HPDE6-E6E7 (cell line): ENCODE data around the gene ZNF691.
"Not testable (repeated sequence)": the region's sequence is repeated elsewhere in the genome, so short reads cannot be mapped to it uniquely, and the experiment has no call there.

Experiments
- DNase-seq: peaks from one replicate; pipeline ENCODE4 v3.0.0; 2011; ENCODE audit warnings: missing footprints; ENCODE audit errors: extremely low spot score

ZNF691 gene

DNA sequence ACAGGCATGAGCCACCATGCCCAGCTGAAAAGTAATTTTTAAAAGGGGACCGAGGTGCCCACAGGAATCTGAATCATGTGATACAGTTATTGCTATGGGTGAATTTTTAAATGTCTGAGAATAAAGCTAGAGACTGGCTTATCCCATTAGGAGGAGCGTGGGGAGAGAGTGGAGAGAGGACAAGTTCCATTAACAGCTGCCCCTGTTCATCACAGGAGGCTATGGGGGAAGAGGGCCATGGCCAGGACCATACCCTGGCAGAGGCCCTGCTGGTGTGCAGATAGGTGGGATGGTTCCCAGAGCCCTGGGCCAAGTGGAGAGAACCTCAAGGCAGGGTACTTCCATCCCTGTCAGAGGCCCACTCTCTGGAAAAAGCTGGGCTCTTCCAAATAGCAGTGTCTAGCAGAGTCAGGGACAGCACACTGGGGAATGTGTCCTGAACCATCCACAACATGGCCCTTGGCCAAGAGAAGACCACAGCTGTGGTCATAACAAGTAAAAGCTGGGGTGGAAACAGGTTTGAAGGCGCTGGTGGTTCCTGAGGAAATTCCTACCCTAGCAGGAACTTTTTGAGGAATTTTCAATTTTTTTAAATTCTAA, 13.7 kb upstream of the ZNF691 start:
- DNase-seq = no peak

DNA sequence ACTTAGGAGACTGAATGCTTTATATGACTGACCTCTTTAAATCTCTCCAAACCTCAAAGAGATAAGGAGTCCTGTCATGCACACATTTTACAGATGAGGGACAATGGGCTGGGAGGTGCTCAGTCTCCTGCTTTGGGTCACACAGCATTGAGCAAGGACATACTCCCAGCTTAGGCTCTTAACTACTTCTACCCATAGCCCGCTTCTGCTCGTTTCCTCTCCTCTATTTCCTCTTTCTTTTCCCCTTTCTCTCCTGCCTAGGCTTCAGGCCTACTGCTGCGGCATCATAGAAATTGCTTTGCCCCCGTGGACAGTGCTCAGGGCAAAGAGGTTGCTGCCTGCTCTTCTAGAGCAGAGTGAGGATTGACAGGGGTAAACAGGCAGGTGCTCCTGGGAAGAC, 12.4 kb upstream of the ZNF691 start:
- DNase-seq = no peak

DNA sequence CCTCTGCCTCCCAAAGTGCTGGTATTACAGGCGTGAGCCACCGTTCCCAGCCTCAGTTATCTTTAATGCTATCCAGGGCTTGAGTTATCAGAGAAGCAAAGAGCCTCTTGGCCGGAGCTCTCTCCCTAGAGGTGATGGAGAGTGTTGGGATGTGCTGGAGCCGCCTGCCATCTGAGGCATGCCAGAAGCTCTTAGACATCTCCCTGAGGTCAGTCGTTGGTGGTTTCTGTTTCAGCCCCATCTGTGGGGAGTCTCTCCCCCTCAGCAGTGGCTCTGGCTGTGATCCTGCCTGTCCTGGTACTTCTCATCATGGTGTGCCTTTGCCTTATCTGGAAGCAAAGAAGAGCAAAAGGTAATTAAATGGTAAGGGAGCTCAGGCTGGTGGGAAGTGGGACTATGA, 11.6 kb upstream of the ZNF691 start:
- DNase-seq = no peak

DNA sequence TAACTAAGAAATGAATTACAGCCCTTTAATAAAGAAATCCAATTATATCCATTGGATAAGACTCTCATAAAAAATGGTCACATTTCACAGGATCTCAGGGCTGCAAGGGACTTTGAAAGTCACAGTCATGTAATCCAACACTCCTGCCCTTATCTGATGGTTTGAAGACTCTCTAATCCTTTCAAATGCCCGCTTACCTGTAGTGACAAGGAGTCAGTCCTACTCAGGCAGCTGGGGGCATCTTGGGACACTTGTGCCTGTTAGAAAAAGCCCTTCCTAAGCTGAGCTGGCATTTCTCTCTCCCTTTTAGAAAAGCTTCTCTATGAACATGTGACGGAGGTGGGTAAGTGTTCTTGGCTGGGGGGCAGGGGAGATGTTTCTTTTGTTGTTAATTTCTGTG, 11.0 kb upstream of the ZNF691 start:
- no peak for DNase-seq

DNA sequence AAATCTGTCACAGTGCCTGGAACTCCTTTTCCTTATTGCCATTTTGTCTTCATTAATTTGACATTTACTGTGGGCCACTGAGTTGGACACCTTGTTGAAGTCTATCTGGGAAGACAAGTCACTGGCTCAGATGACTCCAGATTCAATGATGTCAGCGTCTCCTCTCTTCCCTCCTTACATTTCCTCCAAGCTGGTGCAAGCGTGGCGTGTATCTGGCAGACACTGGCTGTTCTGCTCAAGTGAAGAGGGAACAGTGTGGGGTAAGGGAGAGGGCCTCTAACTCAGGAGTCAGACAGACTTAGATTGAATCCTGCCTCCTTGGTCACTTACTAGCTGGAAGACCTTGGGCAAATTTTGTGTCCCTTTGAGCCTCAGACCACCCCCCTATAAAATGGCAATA, 8.7 kb upstream of the ZNF691 start:
- DNase-seq = no peak

DNA sequence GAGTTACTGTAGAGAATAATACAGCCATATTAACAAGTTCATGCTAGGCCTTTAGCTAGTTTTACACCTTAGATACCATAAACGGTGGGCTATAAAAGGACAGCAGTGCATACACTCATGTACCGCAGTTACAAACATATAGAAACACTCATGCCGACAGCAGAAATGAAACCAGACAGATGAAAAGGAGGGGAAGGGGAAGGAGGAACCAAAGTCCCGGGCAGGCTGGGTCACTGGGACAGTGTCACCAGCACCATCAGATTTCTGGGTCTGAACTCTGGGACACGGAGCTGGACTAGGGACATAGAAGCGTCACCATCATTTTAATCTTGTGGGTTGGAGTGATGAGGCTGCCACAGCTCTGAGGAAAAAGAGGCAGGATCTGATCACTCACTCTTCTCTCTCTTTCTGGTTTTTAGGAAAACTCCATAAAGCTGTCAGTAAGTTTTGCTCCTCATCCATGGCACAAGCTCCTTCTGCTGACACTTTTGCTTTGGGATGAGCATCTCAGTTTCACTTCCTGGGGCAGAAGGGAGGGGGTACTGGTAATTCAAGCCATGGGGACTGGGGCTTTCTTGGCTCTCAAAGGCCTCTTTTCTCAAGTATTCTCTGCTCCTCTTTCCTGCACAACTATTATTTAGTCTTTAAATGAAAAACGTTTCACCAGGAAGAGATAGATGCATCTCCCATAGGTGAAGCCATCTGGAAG, 7.8 kb upstream of the ZNF691 start:
- no peak for DNase-seq

DNA sequence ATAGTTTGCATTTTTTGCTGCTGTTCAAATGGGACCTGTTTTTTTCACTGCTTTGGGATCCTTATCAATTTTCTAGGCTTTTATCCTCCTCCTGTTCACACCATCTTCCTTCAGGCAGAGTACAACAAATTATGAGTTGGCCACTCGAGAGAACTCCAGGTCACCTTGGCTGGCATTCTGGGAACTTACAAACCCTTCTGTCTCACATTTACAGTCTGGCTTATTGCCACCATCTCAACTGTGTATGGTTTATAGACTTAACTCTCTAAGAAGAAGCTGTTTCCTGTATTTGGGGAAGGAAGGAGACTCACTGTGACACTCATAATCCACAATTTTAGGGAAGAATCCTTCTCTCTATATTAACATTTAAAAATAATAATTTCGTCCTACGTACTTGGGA, 5.4 kb upstream of the ZNF691 start:
- DNase-seq = no peak

DNA sequence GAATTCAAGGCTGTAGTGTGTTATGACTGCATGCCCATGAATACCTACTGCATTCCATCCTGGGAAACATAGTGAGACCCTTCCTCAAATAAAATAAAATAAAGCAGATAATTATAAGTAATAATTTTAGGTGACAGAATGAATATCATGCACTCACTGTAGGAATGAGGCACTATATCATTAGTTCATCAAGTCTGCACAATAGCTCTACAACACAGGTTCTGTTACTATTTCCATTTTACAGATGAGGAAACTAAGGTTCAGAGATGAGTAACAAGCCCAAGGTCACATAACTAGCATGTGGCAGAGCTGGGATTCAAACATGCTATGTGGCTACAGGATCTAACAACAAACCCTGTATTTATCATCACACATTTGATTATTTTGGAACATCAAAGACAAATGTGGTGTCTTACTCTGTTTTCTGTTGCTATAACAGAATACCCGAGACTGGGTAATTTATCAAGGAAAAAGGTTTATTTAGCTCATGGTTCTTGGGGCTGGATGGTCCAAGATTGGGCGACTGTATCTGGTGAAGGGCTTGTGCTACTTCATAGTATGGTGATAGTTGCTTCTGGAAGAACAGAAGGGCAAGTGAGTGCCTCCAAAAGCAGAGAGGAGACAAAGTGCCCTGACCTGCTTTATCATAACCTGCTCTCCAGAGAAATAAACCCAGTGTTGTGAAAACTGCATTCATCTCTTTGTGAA, 4.8 kb upstream of the ZNF691 start:
- no peak for DNase-seq

DNA sequence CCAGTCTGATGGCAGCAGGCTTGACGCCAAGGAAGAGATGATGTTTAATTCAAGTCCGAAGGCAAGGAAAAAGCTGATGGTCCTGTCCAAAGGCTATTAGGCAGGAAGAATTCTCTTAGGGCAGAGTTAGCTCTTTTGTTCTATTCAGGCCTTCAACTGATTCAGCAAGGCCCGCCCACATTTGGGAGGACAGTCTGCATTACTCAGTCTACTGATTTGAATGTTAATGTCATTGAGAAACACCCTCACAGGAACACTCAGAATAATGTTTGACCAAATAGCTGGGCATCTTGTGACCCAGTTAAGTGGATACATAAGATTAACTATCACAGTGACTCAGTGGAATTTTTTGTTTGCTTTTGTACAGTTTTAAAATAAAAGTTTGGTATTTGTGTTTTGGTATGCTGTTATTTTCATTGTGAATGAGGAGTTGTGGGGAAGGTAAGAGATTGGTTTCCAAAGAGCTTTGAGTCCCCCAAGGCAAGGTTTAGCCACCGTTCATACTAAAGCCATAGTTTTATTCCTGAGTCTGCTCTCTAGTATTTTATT, 1.7 kb upstream of the ZNF691 start:
- DNase-seq = no peak

DNA sequence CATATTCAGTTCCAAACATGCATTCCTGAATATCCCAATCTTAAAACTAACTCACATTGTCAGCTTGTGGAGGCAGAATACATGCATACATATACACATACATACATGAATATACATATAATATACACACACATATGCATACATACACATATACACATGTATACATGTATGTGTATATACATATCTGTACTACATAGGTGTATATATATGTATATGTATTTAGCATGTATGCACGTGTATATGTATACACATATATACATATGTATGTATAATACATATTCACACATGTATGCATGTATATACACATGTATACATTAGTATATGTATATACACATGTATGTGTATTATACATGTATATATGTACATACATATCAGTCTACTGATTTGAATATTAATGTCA, 1.2 kb upstream of the ZNF691 start:
- DNase-seq = no peak

DNA sequence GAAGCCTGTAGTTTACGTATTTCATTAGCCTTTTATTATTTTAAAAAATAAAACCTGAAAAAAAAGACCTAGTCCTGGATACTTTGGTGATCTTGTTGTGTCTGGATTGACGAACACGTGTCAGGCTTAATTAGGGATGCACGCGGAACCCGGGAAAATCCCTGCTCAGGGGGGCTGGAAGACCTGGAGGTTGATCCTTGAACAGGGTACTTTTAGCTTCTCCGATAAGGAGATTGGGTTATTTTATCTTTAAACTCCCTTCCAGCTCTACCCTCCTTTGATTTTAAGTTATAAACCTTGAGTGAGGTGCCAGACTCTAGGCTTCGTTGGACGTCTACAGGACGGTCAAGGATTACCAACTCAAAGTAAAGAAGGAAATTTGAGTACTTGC, 552 bp upstream of the ZNF691 start:
- DNase-seq = no peak

DNA sequence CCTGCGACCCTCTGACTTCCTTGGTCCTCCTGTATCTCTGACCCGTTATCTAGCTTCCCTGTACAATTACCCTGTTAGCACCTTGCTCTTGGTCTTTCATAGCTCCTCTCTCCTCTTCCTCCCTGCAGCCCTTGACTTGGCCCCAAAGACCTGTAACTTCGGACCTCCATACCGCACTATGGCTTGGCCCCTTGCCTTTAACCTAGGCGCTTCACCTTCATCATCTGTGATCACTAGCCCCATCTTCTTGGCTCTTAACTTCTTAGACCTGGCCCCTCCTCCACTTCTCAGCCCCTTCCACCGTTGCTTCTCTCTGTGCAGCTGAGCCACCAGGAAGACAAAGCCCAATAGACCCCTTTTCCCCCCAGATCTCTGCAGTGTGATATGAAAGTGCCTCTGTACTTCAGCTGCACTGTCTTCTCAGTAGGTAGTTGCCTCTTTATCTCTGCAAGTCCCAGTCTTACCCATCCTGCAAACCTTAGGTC, 740 bp downstream of the ZNF691 start:
- DNase-seq = no peak

DNA sequence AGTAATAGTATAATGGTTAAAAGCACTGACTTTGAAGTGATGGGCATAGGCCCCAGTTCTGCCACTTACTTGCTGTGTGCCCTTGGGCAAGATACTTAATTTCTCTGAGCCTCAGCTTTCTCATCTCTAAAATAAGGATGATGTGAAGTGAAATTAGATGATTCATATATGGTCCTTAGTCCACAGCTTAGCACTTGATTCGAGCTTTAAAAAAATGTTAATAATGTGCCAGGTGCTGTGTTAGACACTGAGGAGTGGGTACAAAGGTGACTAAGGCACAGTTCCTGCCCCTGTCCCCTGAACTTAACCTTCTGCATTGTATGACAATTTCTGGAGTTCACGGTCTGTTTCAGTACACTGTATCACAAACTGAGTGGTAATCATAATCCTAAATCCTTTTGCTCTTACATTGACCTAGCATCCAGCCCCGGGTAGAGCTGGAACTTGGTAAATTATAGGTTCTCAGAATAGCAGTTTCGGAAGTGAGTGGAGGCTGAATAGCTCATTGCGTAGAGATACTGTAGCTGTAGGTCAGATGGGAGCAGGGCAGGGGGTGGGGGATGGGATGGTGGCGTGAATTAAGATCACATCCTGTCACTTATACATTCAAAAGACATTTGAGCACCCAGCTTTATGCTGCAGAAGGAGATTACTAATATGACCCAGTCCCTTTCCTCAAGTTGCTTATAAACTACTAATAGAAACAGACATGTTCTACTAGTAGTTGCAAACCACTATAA, 1.5 kb downstream of the ZNF691 start:
- DNase-seq = no peak

DNA sequence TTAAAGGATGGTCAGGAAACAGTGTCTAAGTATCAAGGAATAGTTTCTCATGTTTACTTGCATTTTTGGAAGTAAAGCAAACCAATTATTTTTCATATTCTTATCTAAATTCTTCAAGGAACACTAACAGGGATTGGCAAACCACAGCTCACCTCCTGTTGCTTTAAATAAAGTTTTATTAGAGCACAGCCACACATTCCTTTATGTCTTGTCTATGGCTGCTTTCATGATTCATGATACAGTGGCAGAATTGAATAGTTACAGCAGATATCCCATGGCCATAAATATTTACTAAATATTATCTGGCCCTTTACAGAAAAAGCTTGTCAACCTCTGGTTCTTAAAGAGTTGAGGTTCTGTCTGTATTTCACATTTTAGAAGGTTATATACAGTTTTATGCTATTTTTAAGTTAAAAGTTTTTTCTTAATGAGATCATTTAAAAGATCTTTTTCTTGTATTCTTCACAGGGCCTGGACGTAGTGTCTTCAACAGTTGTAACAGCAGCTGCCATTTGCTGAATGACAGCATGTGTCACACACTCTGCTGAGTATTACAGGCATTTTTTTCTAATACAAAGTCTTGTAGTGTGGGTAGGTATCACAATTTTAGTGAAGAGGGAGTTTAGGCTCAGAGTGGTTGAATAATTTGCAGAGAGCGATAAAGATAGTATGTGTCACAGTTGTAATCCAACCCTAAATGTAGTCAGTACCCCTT, 2.6 kb downstream of the ZNF691 start:
- DNase-seq = no peak

DNA sequence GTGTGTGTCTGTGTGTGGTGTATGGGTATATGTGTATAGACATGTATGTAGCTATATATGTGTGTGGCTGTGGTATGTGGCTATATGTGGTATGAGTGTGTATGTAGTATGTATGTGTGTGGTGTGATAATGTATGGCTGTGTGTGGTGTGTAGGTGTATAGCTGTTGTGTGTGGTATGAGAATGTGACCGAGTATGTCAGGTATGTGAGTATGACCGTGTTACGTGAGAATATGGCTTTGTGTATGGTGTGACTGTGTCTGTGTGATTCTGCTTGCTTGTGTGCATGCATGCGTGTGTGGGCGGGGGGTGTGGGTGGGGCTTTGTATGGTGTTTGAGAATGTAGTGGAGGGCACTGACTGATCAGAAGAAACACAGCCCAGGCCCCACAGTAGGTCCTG, 3.5 kb downstream of the ZNF691 start:
- DNase-seq = no peak

DNA sequence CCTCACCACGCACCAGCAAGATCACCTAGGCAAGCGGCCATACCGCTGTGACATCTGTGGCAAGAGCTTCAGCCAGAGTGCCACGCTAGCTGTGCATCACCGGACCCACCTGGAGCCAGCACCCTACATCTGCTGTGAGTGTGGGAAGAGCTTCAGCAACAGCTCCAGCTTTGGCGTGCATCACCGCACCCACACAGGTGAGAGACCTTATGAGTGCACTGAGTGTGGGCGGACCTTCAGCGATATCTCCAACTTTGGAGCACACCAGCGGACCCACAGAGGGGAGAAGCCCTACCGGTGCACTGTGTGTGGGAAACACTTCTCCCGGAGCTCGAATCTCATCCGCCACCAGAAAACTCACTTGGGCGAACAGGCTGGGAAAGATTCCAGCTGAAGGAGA, 5.0 kb downstream of the ZNF691 start:
- no peak for DNase-seq

DNA sequence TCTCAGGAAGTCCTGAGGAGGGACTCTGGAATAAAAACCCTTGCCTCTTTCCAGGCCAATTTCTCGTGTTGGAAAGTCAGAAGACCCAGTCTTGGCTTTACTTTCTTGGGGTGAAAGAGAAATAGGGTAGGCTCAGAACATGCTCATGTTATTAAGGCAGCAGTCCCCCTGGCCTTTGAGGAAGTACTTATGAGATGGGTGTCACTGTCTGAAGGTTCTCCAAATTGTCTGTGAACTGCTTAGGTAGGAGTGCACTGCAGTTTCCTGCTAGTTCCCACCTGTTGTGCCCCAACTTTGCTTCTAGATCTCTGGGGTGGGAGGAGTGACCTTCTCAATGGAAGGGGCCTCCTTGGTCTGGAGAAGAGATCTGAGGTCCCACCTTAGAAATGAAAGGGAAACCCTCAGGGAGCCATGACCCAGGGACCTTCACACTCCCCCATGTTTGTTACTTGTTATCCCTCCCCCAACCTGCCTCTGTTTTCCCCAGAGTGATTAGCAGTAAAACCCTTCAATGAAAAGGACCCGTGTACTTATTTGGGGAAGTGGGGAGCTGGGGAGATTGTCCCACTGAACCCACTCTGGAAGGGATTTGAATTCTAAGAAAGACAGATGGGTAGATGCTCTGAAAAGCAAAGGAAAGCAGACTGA, 5.7 kb downstream of the ZNF691 start:
- no peak for DNase-seq

DNA sequence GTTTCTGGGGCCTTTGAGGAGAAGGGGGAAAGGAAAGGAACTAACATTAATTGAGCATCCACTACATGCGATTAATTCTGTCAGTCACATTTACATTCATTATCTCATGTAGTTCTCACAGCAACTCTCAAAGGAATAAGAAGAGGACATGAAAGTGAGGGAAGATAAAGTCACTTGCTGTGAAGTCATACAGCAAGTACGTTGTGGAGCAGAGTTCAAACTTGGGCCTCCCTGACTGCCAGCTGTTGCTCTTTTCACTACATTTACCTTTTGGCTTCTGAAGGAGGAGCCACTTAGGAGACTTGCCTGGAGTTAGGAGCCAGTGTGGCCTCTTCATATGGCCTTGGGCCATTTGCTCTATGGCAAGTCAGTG, 6.2 kb downstream of the ZNF691 start:
- DNase-seq = no peak

DNA sequence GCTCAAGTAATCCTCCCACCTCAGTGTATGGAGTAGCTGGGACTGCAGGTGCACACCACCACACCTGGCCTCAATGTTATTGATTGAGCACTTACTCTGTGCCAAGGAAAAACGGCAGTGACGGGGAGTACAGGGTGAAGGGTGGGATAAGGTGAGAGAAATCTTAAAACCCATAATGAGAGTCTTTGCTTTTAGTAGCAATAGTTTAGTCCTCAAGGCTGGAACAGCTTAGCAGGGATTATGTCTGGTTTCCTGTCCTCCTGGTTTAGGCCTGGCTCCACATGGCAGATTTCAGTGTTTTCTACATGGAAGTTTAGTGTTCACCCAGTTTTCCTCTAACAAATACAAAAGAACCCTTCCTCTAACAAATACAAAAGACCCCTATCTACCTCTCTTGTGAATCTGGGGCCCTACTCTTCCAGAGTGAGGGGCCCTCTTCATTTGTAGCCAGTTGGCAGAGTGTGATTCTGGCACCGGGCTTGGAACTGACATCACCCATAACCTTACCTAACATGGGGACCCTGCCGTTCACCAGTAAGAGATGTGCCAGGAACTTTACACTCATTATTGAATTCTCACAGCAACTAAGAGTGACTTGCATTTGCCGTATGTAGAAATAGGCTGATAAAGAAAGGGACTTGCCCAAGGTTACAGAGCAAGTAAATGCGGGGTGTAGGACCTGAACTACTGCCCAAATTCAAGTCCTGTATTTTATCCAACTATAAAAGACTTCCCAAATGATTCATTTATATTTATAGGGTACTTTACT, 6.9 kb downstream of the ZNF691 start:
- DNase-seq = no peak

DNA sequence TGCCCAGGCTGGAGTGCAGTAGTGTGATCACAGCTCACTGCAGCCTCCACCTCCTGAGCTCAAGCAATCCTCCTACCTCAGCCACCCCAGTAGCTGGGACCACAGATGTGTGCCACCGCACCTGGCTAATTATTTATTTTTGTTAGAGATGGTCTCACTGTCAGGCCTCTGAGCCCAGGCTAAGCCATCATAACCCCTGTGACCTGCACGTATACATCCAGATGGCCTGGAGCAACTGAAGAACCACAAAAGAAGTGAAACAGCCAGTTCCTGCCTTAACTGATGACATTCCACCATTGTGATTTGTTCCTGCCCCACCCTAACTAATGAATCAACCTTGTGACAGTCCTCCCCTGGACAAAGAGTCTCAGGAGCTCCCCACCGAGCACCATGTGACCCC, 10.1 kb downstream of the ZNF691 start:
- DNase-seq = not testable (repeated sequence)
